NOMO-1 treated with dmso at 0.1 percent for 144 hours (cell line): Measurements from ENCODE around the gene GPR21.
A peak's percentile ranks its signal among the peaks of the same experiment; 100 is the strongest.

Experiments used
- DNase-seq: peaks from one replicate; lab custom pipeline; 2025; ENCODE audit not compliant: unreplicated experiment; lab: John Stamatoyannopoulos, UW

The GPR21 gene

GRCh38 chr9:123033352-123033751, at the start of gene GPR21:
Gene GPR21, plus strand, starts transcription at chr9:123033667. Its CDS starts 900 bp downstream, at chr9:123034567.
- no peak for DNase-seq

- DNase-seq = no peak
These were observed 47.5 kb upstream of the GPR21 start for GRCh38 chr9:122986010-122986409.

DNA sequence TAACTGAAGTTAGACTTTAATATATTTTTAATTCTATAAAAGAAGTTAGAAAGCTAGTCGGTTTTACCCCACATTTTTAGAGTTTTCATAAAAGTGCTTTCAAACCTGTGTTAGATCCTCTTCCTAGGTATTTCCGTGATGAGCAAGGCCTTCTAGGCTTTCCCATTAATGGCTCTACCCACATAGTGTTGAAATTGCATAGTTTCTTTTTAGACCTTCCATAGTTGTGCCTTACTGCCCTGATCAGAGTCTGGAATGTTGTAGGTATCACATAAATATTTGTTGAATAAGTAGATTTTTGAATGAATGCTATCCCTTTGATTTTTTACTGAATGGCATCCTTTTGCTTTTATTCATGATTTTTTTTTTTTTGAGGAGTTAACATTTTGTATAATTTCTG, 45.3 kb upstream of the GPR21 start:
- no peak for DNase-seq

GRCh38 chr9:122988920-122989621, 44.4 kb upstream of the GPR21 start:
- DNase-seq = no peak

- peak; percentile 7 for DNase-seq
These were observed 42.1 kb upstream of the GPR21 start for GRCh38 chr9:122991370-122991830.

DNA sequence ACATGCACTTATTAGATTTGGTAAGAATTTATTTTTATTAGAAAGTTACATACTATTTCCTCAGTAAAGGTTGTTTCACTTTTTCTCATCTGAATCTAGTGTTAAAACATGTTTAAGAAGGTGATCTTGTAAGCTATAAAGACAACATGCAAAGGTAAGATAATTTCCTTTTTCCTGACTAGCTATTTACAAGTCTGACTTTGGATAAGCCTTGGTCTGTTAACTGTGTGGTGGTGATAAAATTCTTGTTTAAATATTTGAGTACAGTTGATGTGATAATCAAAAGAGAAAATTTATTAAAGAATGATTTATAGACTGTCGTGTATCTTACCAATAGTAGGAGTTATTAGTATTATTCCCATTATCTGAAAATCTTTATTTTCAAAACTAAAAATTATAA, 36.9 kb upstream of the GPR21 start:
- no peak for DNase-seq

DNA sequence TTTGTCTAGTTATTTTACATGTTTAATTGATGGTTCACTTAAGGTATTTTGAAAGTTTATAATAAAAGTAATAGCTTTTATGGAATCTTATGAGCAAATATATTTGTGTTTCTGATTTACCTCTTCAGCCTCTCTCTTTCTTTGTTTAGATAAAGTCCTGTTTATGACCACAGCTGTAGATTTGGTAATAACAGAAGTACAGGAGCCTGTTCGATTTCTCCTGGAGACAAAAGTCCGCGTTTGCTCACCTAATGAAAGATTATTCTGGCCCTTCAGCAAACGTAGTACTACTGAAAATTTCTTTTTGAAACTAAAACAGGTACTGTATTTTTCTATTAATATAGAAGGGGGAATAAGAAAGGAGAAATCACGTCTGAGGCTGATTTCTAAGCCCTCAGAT, 35.0 kb upstream of the GPR21 start:
- no peak for DNase-seq

GRCh38 chr9:123000371-123001068, 32.9 kb upstream of the GPR21 start:
- DNase-seq = no peak

GRCh38 chr9:123002754-123003153, 30.7 kb upstream of the GPR21 start:
- DNase-seq = no peak

- DNase-seq = no peak
These were observed 30.0 kb upstream of the GPR21 start for GRCh38 chr9:123003466-123003865.

DNA sequence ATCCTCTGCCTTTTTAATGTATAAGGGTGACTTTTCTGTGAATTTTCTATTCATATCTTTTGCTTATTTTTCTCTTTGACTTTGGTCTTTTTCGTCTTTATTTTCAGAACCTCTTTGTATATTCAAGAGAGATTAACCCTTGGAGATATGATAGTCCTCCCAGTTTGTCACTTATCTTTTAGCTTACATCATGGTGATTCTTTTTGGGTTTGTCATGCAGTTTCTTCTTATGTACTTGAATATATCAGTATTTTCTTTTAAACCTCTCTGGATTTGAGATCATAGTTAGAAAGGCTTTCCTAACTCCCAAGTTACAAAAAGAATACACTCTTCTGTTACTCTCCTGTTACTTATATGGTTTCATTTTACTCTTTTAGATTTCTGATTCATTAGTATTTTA, 27.5 kb upstream of the GPR21 start:
- DNase-seq = no peak

DNA sequence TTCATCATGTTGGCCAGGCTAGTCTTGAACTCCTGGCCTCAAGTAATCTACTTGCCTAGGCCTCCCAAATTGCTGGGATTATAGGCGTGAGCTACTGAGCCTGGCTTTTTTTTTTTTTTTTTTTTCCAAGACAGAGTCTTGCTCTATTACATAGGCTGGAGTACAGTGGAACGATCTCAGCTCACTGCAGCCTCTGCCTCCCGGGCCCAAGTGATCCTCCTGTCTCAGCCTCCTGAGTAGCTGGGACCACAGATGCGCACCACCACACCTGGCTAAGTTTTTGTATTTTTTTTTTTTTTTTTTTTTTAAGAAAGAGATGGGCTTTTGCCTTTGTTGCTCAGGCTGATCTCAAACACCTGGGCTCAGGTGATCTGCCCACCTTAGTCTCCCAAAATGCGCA, 26.2 kb upstream of the GPR21 start:
- no peak for DNase-seq

DNA sequence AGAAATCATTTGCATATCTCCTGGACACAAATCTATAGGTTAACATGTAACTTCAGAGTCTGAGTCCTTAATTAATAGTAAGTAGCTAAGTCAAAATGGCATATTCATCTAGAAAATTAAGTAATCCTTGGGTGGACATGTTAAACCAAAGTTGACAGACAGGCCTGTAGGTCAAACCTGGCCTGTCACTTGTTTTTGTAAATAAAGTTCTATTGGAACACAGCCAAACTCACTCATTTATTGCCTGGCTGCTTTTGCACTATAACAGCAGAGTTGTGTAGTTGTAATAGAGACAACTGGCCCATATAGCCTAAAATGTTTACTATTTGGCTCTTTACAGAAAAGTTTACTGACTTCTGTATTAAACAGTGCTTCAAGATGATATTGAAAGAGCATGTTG, 24.6 kb upstream of the GPR21 start:
- DNase-seq = no peak

DNA sequence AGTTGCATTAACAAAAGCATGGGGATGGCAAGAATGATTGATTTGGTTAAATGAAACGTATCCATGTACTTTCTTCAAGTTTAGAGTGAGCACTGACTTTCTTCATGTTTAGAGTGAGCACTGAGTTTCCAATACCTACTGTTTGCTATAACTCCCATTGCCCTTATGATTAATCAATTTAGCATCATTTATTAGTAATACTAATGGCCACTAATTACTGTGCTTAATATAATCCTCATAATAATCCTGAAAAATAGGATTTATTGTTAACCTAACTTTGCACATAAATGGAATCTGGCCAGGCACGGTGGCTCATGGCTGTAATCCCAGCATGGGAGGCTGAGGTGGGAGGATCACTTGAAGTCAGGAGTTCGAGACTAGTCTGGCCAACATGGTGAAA, 22.1 kb upstream of the GPR21 start:
- no peak for DNase-seq

- DNase-seq = no peak
These were observed 21.5 kb upstream of the GPR21 start for GRCh38 chr9:123011878-123012528.

- no peak for DNase-seq
These were observed 16.8 kb upstream of the GPR21 start for GRCh38 chr9:123016631-123017030.

DNA sequence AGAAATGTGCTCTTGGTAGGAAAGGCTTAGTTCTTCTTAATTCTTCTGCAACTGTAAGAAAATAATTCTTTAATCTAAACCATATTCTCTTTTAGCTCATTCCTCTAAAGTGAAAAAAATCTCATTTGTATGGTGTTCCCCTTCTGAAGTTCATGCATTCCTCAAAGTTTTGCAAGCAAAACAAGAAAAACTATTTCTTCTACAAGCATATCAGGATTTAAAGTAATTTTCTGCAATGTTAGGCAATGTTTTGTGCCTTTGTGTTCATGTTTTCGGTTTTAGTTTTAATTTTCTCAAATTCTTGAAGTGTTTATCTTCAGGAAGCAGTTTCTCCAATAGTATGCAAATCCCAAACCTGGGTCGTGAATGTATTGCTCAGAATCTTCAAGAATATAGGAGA, 12.7 kb upstream of the GPR21 start:
- no peak for DNase-seq

GRCh38 chr9:123026425-123026824, 7.0 kb upstream of the GPR21 start:
- DNase-seq = no peak

GRCh38 chr9:123027517-123027916, 6.0 kb upstream of the GPR21 start:
- DNase-seq = no peak

GRCh38 chr9:123028136-123028535, 5.3 kb upstream of the GPR21 start:
- DNase-seq = no peak

GRCh38 chr9:123028973-123029372, 4.5 kb upstream of the GPR21 start:
- DNase-seq = no peak

GRCh38 chr9:123031963-123032362, 1.5 kb upstream of the GPR21 start:
- no peak for DNase-seq
